Inflammatory macrophage (primary cell): Measurements from ENCODE around the gene ELOVL6.

ENCODE experiments used
- DNase-seq, 2 donors: peaks; one replicate each; pipeline ENCODE4 v3.0.0-alpha.2; 2020 to 2022

Gene ELOVL6

GRCh38 chr4:110020646-110021443 lies 177.6 kb downstream of the ELOVL6 start:
- no peak for DNase-seq

GRCh38 chr4:110020139-110020538 lies 178.3 kb downstream of the ELOVL6 start:
- no peak for DNase-seq

GRCh38 chr4:110019153-110019552 lies 179.3 kb downstream of the ELOVL6 start:
- no peak for DNase-seq

GRCh38 chr4:110014233-110014632 lies 184.2 kb downstream of the ELOVL6 start:
- no peak for DNase-seq

- no peak for DNase-seq
These were observed 185.5 kb downstream of the ELOVL6 start for GRCh38 chr4:110012917-110013316.

- DNase-seq = no peak
These were observed 187.6 kb downstream of the ELOVL6 start for GRCh38 chr4:110010797-110011196.

GRCh38 chr4:110009550-110009949 lies 188.9 kb downstream of the ELOVL6 start:
- DNase-seq = no peak

- DNase-seq = no peak
These were observed 189.9 kb downstream of the ELOVL6 start for GRCh38 chr4:110008540-110008939.

- DNase-seq = no peak
These were observed 191.2 kb downstream of the ELOVL6 start for GRCh38 chr4:110007217-110007616.

- peak; percentile 70 to 76 for DNase-seq
These were observed 192.9 kb downstream of the ELOVL6 start for GRCh38 chr4:110005461-110006056.

GRCh38 chr4:110004556-110004955 lies 193.9 kb downstream of the ELOVL6 start:
- no peak for DNase-seq

- no peak for DNase-seq
These were observed 194.8 kb downstream of the ELOVL6 start for GRCh38 chr4:110003401-110004187.

GRCh38 chr4:110002326-110002725 lies 196.1 kb downstream of the ELOVL6 start:
- no peak for DNase-seq

- DNase-seq = no peak
These were observed 198.9 kb downstream of the ELOVL6 start for GRCh38 chr4:109999585-109999912.

- DNase-seq = peak; percentile 70 to 76
These were observed 199.4 kb downstream of the ELOVL6 start for GRCh38 chr4:109998867-109999584.

- peak; percentile 58 to 64 for DNase-seq
These were observed 201.9 kb downstream of the ELOVL6 start for GRCh38 chr4:109996526-109996925.
